Heart left ventricle (tissue), 16 donors: ENCODE results near the gene DTX2. TPM values are rescaled to one million over a fixed set of nuclear protein-coding genes. Genes with fewer than 3 reads are reported as not detected.
A peak's percentile ranks its signal among the peaks of the same experiment; 100 is the strongest.
"Not testable (repeated sequence)": the region's sequence is repeated elsewhere in the genome, so short reads cannot be mapped to it uniquely, and the experiment has no call there.

Experiments used
- ATAC-seq, 4 donors: fragments of 200-7000 bp; cut with Tn5 transposase; one replicate each; pipeline ENCODE4 v1.9.1; 2020 to 2022; ENCODE audit warnings: moderate library complexity in 4 of 4, mild to moderate bottlenecking in 3 of 4, moderate number of reproducible peaks in 1 of 4
- DNase-seq, 5 donors: peaks; one replicate each; pipeline ENCODE4 v3.0.0-alpha.2; 2020
- H3K27ac ChIP-seq, 12 donors: fragments of 200-600 bp; sonication (generic) in 4 of 12; one replicate each; pipeline versions ENCODE4 v1.5.0 to v1.8.0; 2016 to 2022; ENCODE audit warnings: mild to moderate bottlenecking in 2 of 12
- H3K27me3 ChIP-seq, 9 donors: fragments of 200-600 bp; sonication (generic) in 2 of 9; one replicate each; pipeline versions ENCODE4 v1.5.1 to v1.8.0; 2016 to 2022; ENCODE audit warnings: mild to moderate bottlenecking in 3 of 9
- H3K36me3 ChIP-seq, 9 donors: fragments of 200-600 bp; sonication (generic) in 2 of 9; one replicate each; pipeline versions ENCODE4 v1.5.0 to v1.8.0; 2018 to 2022; ENCODE audit warnings: mild to moderate bottlenecking in 2 of 9
- H3K4me1 ChIP-seq, 12 donors: fragments of 200-600 bp; sonication (generic) in 4 of 12; one replicate each; pipeline versions ENCODE4 v1.5.0 to v1.8.0; 2016 to 2022; ENCODE audit warnings: mild to moderate bottlenecking in 3 of 12
- H3K4me3 ChIP-seq, 12 donors: fragments of 200-600 bp; sonication (generic) in 4 of 12; one replicate each; pipeline versions ENCODE4 v1.5.0 to v1.8.0; 2017 to 2022; ENCODE audit warnings: mild to moderate bottlenecking in 9 of 12, moderate library complexity in 4 of 12
- H3K9me3 ChIP-seq, 12 donors: fragments of 200-600 bp; sonication (generic) in 4 of 12; one replicate each; pipeline versions ENCODE4 v1.5.0 to v1.8.0; 2016 to 2022; ENCODE audit warnings: mild to moderate bottlenecking in 1 of 12
- CTCF ChIP-seq, 12 donors: fragments of 200-600 bp; sonication (generic) in 4 of 12; IDR thresholded peaks; one replicate each; pipeline versions ENCODE4 v1.5.0 to v1.8.0; 2018 to 2022; ENCODE audit warnings: antibody characterized with exemption in 12 of 12, mild to moderate bottlenecking in 5 of 12
- POLR2A ChIP-seq, 2 donors: fragments of 450-650 bp; IDR thresholded peaks; one replicate each; pipeline ENCODE4 v1.6.1; 2017; ENCODE audit warnings: antibody characterized with exemption in 2 of 2, mild to moderate bottlenecking in 2 of 2, moderate library complexity in 2 of 2
- WGBS, 4 donors: extraction: QIAGEN DNeasy Blood & Tissue Kit in 2 of 4; methylation state at CpG; one replicate each; pipeline versions ENCODE4 v1.1.5 to v1.1.7; 2013 to 2018; 5-methylcytosine and 5-hydroxymethylcytosine counted together
- intact Hi-C, 10 donors: fragments of 100-400 bp; cut with DNase I; formaldehyde crosslinking; loops; one replicate each; pipeline versions ENCODE4 v1.11.1 to v1.14.2; 2022
- polyA plus RNA-seq, 2 donors: library from polyadenylated mRNA; stranded (reverse); fragments of 200-250 nt; gene quantifications; one replicate each; pipeline ENCODE4 v1.2.3, GENCODE V29; 2013
- total RNA-seq, 9 donors: library from RNA; depleted of rRNA in 2 of 9; stranded (reverse); fragments of >200 nt in 2 of 9; fragmentation: NEBNext Ultra II Directional in 3 of 9; extraction: Animal tissue kit (Norgen Biotek cat#: 25700) in 3 of 9; gene quantifications; one replicate each; pipeline versions ENCODE4 v1.1.0 to v1.2.4, GENCODE V29; 2016 to 2023
- donor health status: ischemic (EF 13 %, LVEDD 7.1; RV severe dilation, severe dysfunction).
- donor health status: healthy with polysubstance abuse.
- donor health status: DM: no; HTN: yes; CAD: no.
- donor health status: DM: no; HTN: no; CAD: no.
- donor health status: ischemic (EF 25% LVEDD 6.9; RV normal size, moderate dysfunction).
- donor health status: ischemic (EF 25% LVEDD 5.7; RV mildly dilated, moderate dysfunction).
- donor health status: healthy.
- donor health status: DM: yes; HTN: yes; CAD: no.
- donor health status: ischemic (EF 35%, LVEDD 5.7; RV mildly dilated, moderate dysfunction).
- donor health status: nonischemic (EF 11% LVEDD 7.7; RV severe dilation, severe dysfunction).
- donor health status: DM: yes; HTN: yes; CAD: no.
- donor health status: PGD.
- donor health status: ischemic (EF 29% LVEDD 5.4; RV normal size, mild dysfunction).
- donor health status: nonischemic (EF 23%, LVEDD 6.1; RV moderate dilation, normal function).

Gene DTX2
- total and polyA plus RNA-seq, 11 donors, result 6.2 to 23.0 (median 13.8) TPM

- Histone ChIP-seq H3K4me1 (peaks cover 0 to 8% (median 0%) of the 10 kb centered on the region in 12 donors), H3K27ac (no peak overlapping the region), H3K27me3 (no peaks in the 10 kb centered on the region), H3K9me3 (no peaks in the 10 kb centered on the region), H3K36me3 (peaks cover 0 to 4% (median 0%) of the 10 kb centered on the region in 9 donors), H3K4me3 (no peak overlapping the region)
- DNase-seq, result peak in 2 of 5 donors; percentile 2 to 13
- no peak for TF ChIP-seq CTCF (IDR thresholded peaks at IDR 0.05)
- no peak for TF ChIP-seq POLR2A (IDR thresholded peaks at IDR 0.05)
- intact Hi-C loops, result no loop called here
- 89 to 98% (median 96%) methylated on average over 3 of the region's 3 CpGs for WGBS, 4 donors
- peak in 1 of 4 donors; percentile 10 for ATAC-seq
These were observed 30.7 kb upstream of the DTX2 start for GRCh38 chr7:76430836-76431235.

GRCh38 chr7:76437873-76438272, 23.6 kb upstream of the DTX2 start:
- H3K36me3 ChIP-seq, H3K27me3 ChIP-seq, H3K9me3 ChIP-seq, H3K4me1 ChIP-seq, H3K27ac ChIP-seq, intact Hi-C loops, H3K4me3 ChIP-seq: not testable (repeated sequence)
- DNase-seq, result peak; percentile 59 to 81 (median 67)
- WGBS, 4 donors, result 0 to 15% (median 5%) methylated on average over 1 to 2 of the region's 2 CpGs
- peak; percentile 33 to 67 (median 56) for TF ChIP-seq CTCF (IDR thresholded peaks at IDR 0.05)
- ATAC-seq, result peak; percentile 51 to 85 (median 78)

GRCh38 chr7:76439120-76439888, 22.2 kb upstream of the DTX2 start:
- H3K36me3 ChIP-seq, DNase-seq, H3K4me3 ChIP-seq, H3K4me1 ChIP-seq, H3K9me3 ChIP-seq, H3K27me3 ChIP-seq, H3K27ac ChIP-seq, intact Hi-C loops: not testable (repeated sequence)
- WGBS, 4 donors, result 67 to 100% (median 96%) methylated on average over 1 to 4 of the region's 7 CpGs
- peak in 1 of 4 donors; percentile 42 for ATAC-seq

GRCh38 chr7:76440404-76440803, 21.1 kb upstream of the DTX2 start:
- H3K4me1 ChIP-seq, H3K9me3 ChIP-seq, DNase-seq, H3K4me3 ChIP-seq, intact Hi-C loops, H3K27me3 ChIP-seq, H3K36me3 ChIP-seq, H3K27ac ChIP-seq, ATAC-seq: not testable (repeated sequence)
- 78 to 100% (median 90%) methylated on average over 3 to 4 of the region's 4 CpGs for WGBS, 4 donors

GRCh38 chr7:76441792-76442191, 19.7 kb upstream of the DTX2 start:
- WGBS, 4 donors, result 60 to 83% (median 68%) methylated on average over 1 to 2 of the region's 10 CpGs

GRCh38 chr7:76442664-76443446, 18.7 kb upstream of the DTX2 start:
- H3K27me3 ChIP-seq, ATAC-seq, H3K27ac ChIP-seq, H3K9me3 ChIP-seq, intact Hi-C loops, H3K36me3 ChIP-seq, DNase-seq, H3K4me3 ChIP-seq: not testable (repeated sequence)
- 96 to 100% (median 98%) methylated on average over 2 to 5 of the region's 5 CpGs for WGBS, 4 donors
- peaks cover 0 to 10% (median 3%) of the 10 kb centered on the region in 12 donors for H3K4me1 ChIP-seq

More at GRCh38 chr7:76441792-76442191, 19.7 kb upstream of the DTX2 start:
- peak in 3 of 4 donors; percentile 40 to 50 (median 48) for ATAC-seq
- intact Hi-C loops, H3K27me3 ChIP-seq, DNase-seq, H3K4me3 ChIP-seq, H3K27ac ChIP-seq, H3K9me3 ChIP-seq, H3K36me3 ChIP-seq: not testable (repeated sequence)
- H3K4me1 ChIP-seq, result peaks cover 0 to 10% (median 3%) of the 10 kb centered on the region in 12 donors

- WGBS, 4 donors, result 88 to 91% (median 89%) methylated on average over 3 to 11 of the region's 12 CpGs
- H3K27ac ChIP-seq, H3K36me3 ChIP-seq, H3K27me3 ChIP-seq, DNase-seq, ATAC-seq, intact Hi-C loops, H3K4me3 ChIP-seq, H3K9me3 ChIP-seq: not testable (repeated sequence)
- peaks cover 0 to 10% (median 3%) of the 10 kb centered on the region in 12 donors for H3K4me1 ChIP-seq
These were observed 17.7 kb upstream of the DTX2 start for GRCh38 chr7:76443846-76444245.

- Histone ChIP-seq H3K4me1 (peaks cover 0 to 10% (median 3%) of the 10 kb centered on the region in 12 donors), H3K27ac (peak overlapping the region in 9 of 12 donors; percentile 40 to 79 (median 56))
- ATAC-seq (peak; percentile 91 to 95 (median 95)), DNase-seq (peak in 1 of 5 donors; percentile 77)
- H3K9me3 ChIP-seq, H3K36me3 ChIP-seq, intact Hi-C loops, H3K4me3 ChIP-seq, H3K27me3 ChIP-seq: not testable (repeated sequence)
- WGBS, 4 donors, result 3 to 18% (median 10%) methylated on average over 4 of the region's 5 CpGs
These were observed 15.9 kb upstream of the DTX2 start for GRCh38 chr7:76445577-76446008.
